SK-N-SH (cell line): ENCODE results near the gene WDR74. TPM values are rescaled to one million over a fixed set of nuclear protein-coding genes. Genes with fewer than 3 reads are reported as not detected.

Experiments
- CTCF ChIA-PET: fragments of 300-600, 350-600 bp; formaldehyde crosslinking; extraction: SDS; loops from one replicate; lab custom pipeline; 2021; lab: Yijun Ruan, JAX
- POLR2A ChIA-PET: fragments of 350-600 bp; sonication (Branson Sonifier 250); formaldehyde crosslinking; extraction: SDS; loops from one replicate; lab custom pipeline; 2020; ENCODE audit warnings: antibody characterized with exemption, inconsistent platforms; lab: Yijun Ruan, JAX
- DNase-seq: peaks from one replicate; pipeline ENCODE4 v3.0.0; 2012
- H2AFZ ChIP-seq: fragments of 200-600 bp; sonication (generic); 2 replicates; pipeline ENCODE4 v1.8.1; 2016; ENCODE audit warnings: antibody characterized with exemption, mild to moderate bottlenecking, low read depth
- H3F3A ChIP-seq: fragments of 200-600 bp; sonication (generic); replicated peaks from 2 replicates; pipeline ENCODE3; 2016; ENCODE audit warnings: antibody characterized with exemption, mild to moderate bottlenecking; ENCODE audit not compliant: insufficient read depth
- H3K27ac ChIP-seq, 2 experiments: fragments of 200-500 bp in 1 of 2; fragments of 200-600 bp in 1 of 2; sonication (Bioruptor generic) in 1 of 2; sonication (generic), shearing (Covaris generic) in 1 of 2; 2 replicates each; pipeline versions ENCODE4 v1.5.1 to v1.6.1; 2014 to 2016; ENCODE audit warnings: low read depth in 2 of 2, inconsistent platforms in 1 of 2, low read length in 1 of 2, mild to moderate bottlenecking in 1 of 2, mixed read lengths in 1 of 2
- H3K27me3 ChIP-seq: fragments of 200-600 bp; sonication (generic), shearing (Covaris generic); 2 replicates; pipeline ENCODE4 v1.6.1; 2016; ENCODE audit warnings: mixed run types; ENCODE audit not compliant: insufficient read depth
- H3K36me3 ChIP-seq, 2 experiments: fragments of 200-500 bp in 1 of 2; fragments of 200-600 bp in 1 of 2; sonication (Bioruptor generic) in 1 of 2; sonication (generic) in 1 of 2; replicated peaks in 1 of 2; 2 replicates each; pipeline versions ENCODE3 to v1.5.1; 2014 to 2016; ENCODE audit warnings: low read length in 1 of 2, mild to moderate bottlenecking in 1 of 2; ENCODE audit not compliant: insufficient read depth in 2 of 2, control insufficient read depth in 1 of 2
- H3K4me1 ChIP-seq, 2 experiments: fragments of 200-500 bp in 1 of 2; fragments of 200-600 bp in 1 of 2; sonication (Bioruptor generic) in 1 of 2; sonication (generic), shearing (Covaris generic) in 1 of 2; 2 replicates each; pipeline versions ENCODE4 v1.5.1 to v1.6.1; 2014 to 2016; ENCODE audit warnings: low read depth in 1 of 2, low read length in 1 of 2, mixed run types in 1 of 2; ENCODE audit not compliant: insufficient read depth in 2 of 2, control insufficient read depth in 1 of 2
- H3K4me2 ChIP-seq: fragments of 200-600 bp; sonication (generic), shearing (Covaris generic); 2 replicates; pipeline ENCODE4 v1.6.1; 2017; ENCODE audit warnings: mixed run types
- H3K4me3 ChIP-seq, 2 experiments: fragments of 200-500 bp in 1 of 2; fragments of 200-600 bp in 1 of 2; sonication (Bioruptor generic) in 1 of 2; sonication (generic), shearing (Covaris generic) in 1 of 2; 2 replicates each; pipeline versions ENCODE4 v1.5.1 to v1.8.1; 2014 to 2016; ENCODE audit warnings: low read depth in 2 of 2, inconsistent platforms in 1 of 2, low read length in 1 of 2, mild to moderate bottlenecking in 1 of 2, mixed read lengths in 1 of 2, moderate library complexity in 1 of 2
- H3K79me2 ChIP-seq: fragments of 200-600 bp; sonication (generic); 2 replicates; pipeline ENCODE4 v1.8.1; 2017; ENCODE audit warnings: mild to moderate bottlenecking; ENCODE audit not compliant: insufficient read depth
- H3K9ac ChIP-seq: fragments of 200-600 bp; sonication (generic); 2 replicates; pipeline ENCODE4 v1.6.1; 2017; ENCODE audit warnings: mixed run types
- H3K9me2 ChIP-seq: fragments of 200-600 bp; sonication (generic); 2 replicates; pipeline ENCODE4 v1.6.1; 2017; ENCODE audit warnings: mixed run types
- H3K9me3 ChIP-seq: fragments of 200-600 bp; sonication (generic); 2 replicates; pipeline ENCODE4 v1.6.1; 2017; ENCODE audit warnings: mixed run types, mild to moderate bottlenecking, moderate library complexity
- H4K20me1 ChIP-seq: fragments of 200-600 bp; sonication (generic); 2 replicates; pipeline ENCODE4 v1.6.1; 2017; ENCODE audit warnings: mild to moderate bottlenecking, mixed run types; ENCODE audit not compliant: insufficient read depth
- EP300 ChIP-seq, 2 experiments: IDR thresholded peaks; 2 replicates each; pipeline versions ENCODE4 v1.4.0 to v1.6.1; 2012; ENCODE audit warnings: borderline replicate concordance in 1 of 2, low read depth in 1 of 2, low read length in 1 of 2
- FOSL2 ChIP-seq: IDR thresholded peaks from 2 replicates; pipeline ENCODE4 v1.4.0; 2012; ENCODE audit warnings: low read depth, mild to moderate bottlenecking, moderate library complexity, borderline replicate concordance
- GABPA ChIP-seq: IDR thresholded peaks from 2 replicates; pipeline ENCODE4 v1.4.0; 2012; ENCODE audit warnings: low read depth, mild to moderate bottlenecking
- NRF1 ChIP-seq: IDR thresholded peaks from 2 replicates; pipeline ENCODE4 v1.6.1; 2012; ENCODE audit warnings: low read depth, mild to moderate bottlenecking, low read length
- RAD21 ChIP-seq: IDR thresholded peaks from 2 replicates; pipeline ENCODE4 v1.6.1; 2012; ENCODE audit warnings: mild to moderate bottlenecking, low read length
- SIN3A ChIP-seq: IDR thresholded peaks from 2 replicates; pipeline ENCODE4 v1.6.1; 2012; ENCODE audit warnings: low read depth, mild to moderate bottlenecking, low read length, moderate library complexity, borderline replicate concordance
- TCF12 ChIP-seq: IDR thresholded peaks from 2 replicates; pipeline ENCODE4 v1.4.0; 2012
- TEAD4 ChIP-seq: IDR thresholded peaks from 2 replicates; pipeline ENCODE4 v1.4.0; 2012; ENCODE audit warnings: mild to moderate bottlenecking, borderline replicate concordance; ENCODE audit not compliant: insufficient read depth
- YY1 ChIP-seq: IDR thresholded peaks from 2 replicates; pipeline ENCODE4 v1.4.0; 2012; ENCODE audit warnings: low read depth, mild to moderate bottlenecking
- WGBS: methylation state at CpG from one replicate; pipeline ENCODE4 v1.1.6; 2017; ENCODE audit warnings: low lambda C conversion rate; 5-methylcytosine and 5-hydroxymethylcytosine counted together
- polyA plus RNA-seq, 3 experiments: library from polyadenylated mRNA; depleted of rRNA; stranded (reverse); fragments of >200 nt; gene quantifications; 2 replicates each; pipeline ENCODE4 v1.2.3, GENCODE V29; 2012
- TF ChIP-seq, protein P1 (sequence below): fragments of 150-350 bp; IDR thresholded peaks from 2 replicates; pipeline ENCODE4 v1.6.1; 2016; ENCODE audit warnings: mild to moderate bottlenecking, low read depth, low read length
- TF ChIP-seq, protein P2 (sequence below): fragments of 200-600 bp; sonication (generic); IDR thresholded peaks from 2 replicates; pipeline ENCODE4 v1.6.1; 2017; ENCODE audit warnings: antibody characterized with exemption, mild to moderate bottlenecking, moderate library complexity
- TF ChIP-seq, protein P3 (sequence below): IDR thresholded peaks from 2 replicates; pipeline ENCODE4 v1.4.0; 2012; ENCODE audit warnings: low read depth, borderline replicate concordance
- TF ChIP-seq, protein P4 (sequence below): IDR thresholded peaks from 2 replicates; pipeline ENCODE4 v1.6.1; 2012; ENCODE audit warnings: mild to moderate bottlenecking, low read depth, low read length, moderate library complexity

WDR74 gene
- polyA plus RNA-seq, 1 of the 3 experiments (the other 2 are of a cell fraction) = 132 TPM

DNA sequence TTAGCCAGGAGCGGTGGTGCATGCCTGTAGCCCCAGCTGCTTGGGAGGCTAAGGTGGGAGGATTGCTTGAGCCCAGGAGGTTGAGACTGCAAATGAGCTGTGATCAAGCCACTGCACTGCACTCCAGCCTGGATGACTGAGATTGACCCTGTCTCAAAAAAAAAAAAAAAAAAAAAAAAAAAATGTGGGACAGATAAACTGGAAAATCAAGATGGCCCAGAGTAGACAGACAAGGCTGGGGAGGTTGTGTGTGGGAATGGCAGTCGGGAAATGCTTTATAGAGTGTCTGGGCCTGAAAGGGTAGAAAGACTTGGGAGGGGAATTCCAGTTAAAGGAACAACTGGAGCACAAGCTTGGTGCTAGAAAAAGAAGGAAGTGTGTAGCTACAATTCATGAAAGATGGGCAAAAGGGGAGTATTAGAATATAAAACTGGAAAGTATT lies 18.2 kb upstream of the WDR74 start:
- no peak for TF ChIP-seq YY1
- TF ChIP-seq, protein P1, sequence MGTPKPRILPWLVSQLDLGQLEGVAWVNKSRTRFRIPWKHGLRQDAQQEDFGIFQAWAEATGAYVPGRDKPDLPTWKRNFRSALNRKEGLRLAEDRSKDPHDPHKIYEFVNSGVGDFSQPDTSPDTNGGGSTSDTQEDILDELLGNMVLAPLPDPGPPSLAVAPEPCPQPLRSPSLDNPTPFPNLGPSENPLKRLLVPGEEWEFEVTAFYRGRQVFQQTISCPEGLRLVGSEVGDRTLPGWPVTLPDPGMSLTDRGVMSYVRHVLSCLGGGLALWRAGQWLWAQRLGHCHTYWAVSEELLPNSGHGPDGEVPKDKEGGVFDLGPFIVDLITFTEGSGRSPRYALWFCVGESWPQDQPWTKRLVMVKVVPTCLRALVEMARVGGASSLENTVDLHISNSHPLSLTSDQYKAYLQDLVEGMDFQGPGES = no peak
- no peak for TF ChIP-seq TCF12
- TF ChIP-seq EP300 (IDR thresholded peaks at IDR 0.05; ENCODE audit: borderline replicate concordance in 1 of 2, low read depth in 1 of 2, low read length in 1 of 2) = no peak
- no peak for TF ChIP-seq NRF1
- no peak for TF ChIP-seq GABPA
- no peak for TF ChIP-seq TEAD4
- TF ChIP-seq, protein P2, sequence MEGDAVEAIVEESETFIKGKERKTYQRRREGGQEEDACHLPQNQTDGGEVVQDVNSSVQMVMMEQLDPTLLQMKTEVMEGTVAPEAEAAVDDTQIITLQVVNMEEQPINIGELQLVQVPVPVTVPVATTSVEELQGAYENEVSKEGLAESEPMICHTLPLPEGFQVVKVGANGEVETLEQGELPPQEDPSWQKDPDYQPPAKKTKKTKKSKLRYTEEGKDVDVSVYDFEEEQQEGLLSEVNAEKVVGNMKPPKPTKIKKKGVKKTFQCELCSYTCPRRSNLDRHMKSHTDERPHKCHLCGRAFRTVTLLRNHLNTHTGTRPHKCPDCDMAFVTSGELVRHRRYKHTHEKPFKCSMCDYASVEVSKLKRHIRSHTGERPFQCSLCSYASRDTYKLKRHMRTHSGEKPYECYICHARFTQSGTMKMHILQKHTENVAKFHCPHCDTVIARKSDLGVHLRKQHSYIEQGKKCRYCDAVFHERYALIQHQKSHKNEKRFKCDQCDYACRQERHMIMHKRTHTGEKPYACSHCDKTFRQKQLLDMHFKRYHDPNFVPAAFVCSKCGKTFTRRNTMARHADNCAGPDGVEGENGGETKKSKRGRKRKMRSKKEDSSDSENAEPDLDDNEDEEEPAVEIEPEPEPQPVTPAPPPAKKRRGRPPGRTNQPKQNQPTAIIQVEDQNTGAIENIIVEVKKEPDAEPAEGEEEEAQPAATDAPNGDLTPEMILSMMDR = no peak
- TF ChIP-seq, protein P3, sequence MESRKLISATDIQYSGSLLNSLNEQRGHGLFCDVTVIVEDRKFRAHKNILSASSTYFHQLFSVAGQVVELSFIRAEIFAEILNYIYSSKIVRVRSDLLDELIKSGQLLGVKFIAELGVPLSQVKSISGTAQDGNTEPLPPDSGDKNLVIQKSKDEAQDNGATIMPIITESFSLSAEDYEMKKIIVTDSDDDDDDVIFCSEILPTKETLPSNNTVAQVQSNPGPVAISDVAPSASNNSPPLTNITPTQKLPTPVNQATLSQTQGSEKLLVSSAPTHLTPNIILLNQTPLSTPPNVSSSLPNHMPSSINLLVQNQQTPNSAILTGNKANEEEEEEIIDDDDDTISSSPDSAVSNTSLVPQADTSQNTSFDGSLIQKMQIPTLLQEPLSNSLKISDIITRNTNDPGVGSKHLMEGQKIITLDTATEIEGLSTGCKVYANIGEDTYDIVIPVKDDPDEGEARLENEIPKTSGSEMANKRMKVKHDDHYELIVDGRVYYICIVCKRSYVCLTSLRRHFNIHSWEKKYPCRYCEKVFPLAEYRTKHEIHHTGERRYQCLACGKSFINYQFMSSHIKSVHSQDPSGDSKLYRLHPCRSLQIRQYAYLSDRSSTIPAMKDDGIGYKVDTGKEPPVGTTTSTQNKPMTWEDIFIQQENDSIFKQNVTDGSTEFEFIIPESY = no peak
- no peak for TF ChIP-seq FOSL2
- TF ChIP-seq SIN3A = no peak
- TF ChIP-seq, protein P4, sequence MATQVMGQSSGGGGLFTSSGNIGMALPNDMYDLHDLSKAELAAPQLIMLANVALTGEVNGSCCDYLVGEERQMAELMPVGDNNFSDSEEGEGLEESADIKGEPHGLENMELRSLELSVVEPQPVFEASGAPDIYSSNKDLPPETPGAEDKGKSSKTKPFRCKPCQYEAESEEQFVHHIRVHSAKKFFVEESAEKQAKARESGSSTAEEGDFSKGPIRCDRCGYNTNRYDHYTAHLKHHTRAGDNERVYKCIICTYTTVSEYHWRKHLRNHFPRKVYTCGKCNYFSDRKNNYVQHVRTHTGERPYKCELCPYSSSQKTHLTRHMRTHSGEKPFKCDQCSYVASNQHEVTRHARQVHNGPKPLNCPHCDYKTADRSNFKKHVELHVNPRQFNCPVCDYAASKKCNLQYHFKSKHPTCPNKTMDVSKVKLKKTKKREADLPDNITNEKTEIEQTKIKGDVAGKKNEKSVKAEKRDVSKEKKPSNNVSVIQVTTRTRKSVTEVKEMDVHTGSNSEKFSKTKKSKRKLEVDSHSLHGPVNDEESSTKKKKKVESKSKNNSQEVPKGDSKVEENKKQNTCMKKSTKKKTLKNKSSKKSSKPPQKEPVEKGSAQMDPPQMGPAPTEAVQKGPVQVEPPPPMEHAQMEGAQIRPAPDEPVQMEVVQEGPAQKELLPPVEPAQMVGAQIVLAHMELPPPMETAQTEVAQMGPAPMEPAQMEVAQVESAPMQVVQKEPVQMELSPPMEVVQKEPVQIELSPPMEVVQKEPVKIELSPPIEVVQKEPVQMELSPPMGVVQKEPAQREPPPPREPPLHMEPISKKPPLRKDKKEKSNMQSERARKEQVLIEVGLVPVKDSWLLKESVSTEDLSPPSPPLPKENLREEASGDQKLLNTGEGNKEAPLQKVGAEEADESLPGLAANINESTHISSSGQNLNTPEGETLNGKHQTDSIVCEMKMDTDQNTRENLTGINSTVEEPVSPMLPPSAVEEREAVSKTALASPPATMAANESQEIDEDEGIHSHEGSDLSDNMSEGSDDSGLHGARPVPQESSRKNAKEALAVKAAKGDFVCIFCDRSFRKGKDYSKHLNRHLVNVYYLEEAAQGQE = no peak
- TF ChIP-seq RAD21 = no peak
- H3K9me3 ChIP-seq = no peaks in the 10 kb centered on the region
- no peaks in the 10 kb centered on the region for H3K9me2 ChIP-seq
- CTCF ChIA-PET = interaction anchor here (5.2 kb wide), 1 partner anchor 72 kb away, joined by 46 read pairs; the partner anchor contains the start of gene TMEM179B
- WGBS = 66% methylated on average over 2 of the region's 2 CpGs
- H3K27me3 ChIP-seq = no peaks in the 10 kb centered on the region
- 0 out of 2 replicates have a peak overlapping the region, but pooled peaks have one; percentile 84 for H3K4me2 ChIP-seq
- peaks cover 27% of the 10 kb centered on the region for H4K20me1 ChIP-seq
- peaks cover 24 to 26% of the 10 kb centered on the region in 2 experiments for H3K36me3 ChIP-seq
- POLR2A ChIA-PET = interaction anchor here (0.6 to 9.4 kb wide), 4 partner anchors 17 to 212 kb away, joined by 3 to 146 read pairs (median 10); partner anchors contain the start of genes NXF1, SLC3A2 and WDR74
- H3K79me2 ChIP-seq = peaks cover 54% of the 10 kb centered on the region
- H2AFZ ChIP-seq = no peak overlapping the region
- no peak for DNase-seq
- peaks cover 18% of the 10 kb centered on the region in 2 experiments; a peak in 3 of 4 replicates for H3K4me1 ChIP-seq
- H3K9ac ChIP-seq = no peak overlapping the region
- no peak overlapping the region for H3K4me3 ChIP-seq
- H3F3A ChIP-seq = peaks cover 30% of the 10 kb centered on the region
- H3K27ac ChIP-seq = no peak overlapping the region
